Lower leg skin (tissue), 3 donors: ENCODE measurements around the gene TMEM164.

Experiments used
- POLR2A ChIP-seq, 2 donors: fragments of 450-650 bp; IDR thresholded peaks; one replicate each; pipeline ENCODE4 v1.6.1; 2016 to 2017; ENCODE audit warnings: antibody characterized with exemption in 2 of 2, mild to moderate bottlenecking in 1 of 2, moderate library complexity in 1 of 2
- TF ChIP-seq, protein P1 (sequence below), 3 donors: fragments of 450-650 bp; IDR thresholded peaks; one replicate each; pipeline ENCODE4 v1.5.1; 2016; ENCODE audit warnings: antibody characterized with exemption in 3 of 3, mild to moderate bottlenecking in 3 of 3, moderate library complexity in 2 of 3

DNA sequence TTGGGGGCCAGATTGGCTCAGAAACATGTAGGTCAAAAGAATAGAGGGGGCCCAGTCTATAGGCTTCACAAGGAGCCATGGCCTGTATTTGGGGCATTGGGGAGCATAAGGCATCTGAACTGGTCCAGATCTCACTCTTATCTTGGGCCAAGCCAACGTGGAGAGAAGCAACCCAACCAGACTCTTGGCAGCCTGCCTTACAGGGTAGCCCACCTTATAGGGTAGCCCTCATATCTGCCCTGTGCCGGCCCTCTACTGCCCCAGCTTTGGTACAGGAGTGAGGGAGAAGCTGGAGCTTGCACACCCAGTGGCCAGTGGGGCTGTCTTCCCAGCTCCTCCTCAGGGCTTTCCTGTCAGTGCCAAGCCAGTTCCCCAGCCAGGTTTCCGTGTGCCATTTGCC is 172.8 kb downstream of the TMEM164 start:
- TF ChIP-seq, protein P1, sequence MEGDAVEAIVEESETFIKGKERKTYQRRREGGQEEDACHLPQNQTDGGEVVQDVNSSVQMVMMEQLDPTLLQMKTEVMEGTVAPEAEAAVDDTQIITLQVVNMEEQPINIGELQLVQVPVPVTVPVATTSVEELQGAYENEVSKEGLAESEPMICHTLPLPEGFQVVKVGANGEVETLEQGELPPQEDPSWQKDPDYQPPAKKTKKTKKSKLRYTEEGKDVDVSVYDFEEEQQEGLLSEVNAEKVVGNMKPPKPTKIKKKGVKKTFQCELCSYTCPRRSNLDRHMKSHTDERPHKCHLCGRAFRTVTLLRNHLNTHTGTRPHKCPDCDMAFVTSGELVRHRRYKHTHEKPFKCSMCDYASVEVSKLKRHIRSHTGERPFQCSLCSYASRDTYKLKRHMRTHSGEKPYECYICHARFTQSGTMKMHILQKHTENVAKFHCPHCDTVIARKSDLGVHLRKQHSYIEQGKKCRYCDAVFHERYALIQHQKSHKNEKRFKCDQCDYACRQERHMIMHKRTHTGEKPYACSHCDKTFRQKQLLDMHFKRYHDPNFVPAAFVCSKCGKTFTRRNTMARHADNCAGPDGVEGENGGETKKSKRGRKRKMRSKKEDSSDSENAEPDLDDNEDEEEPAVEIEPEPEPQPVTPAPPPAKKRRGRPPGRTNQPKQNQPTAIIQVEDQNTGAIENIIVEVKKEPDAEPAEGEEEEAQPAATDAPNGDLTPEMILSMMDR (IDR thresholded peaks at IDR 0.05) = no peak
- no peak for TF ChIP-seq POLR2A (IDR thresholded peaks at IDR 0.05)
